GM23338 (cell line): ENCODE results near the gene ZBTB34. TPM values are rescaled to one million over a fixed set of nuclear protein-coding genes. Genes with fewer than 3 reads are reported as not detected.

Source experiments
- ATAC-seq: fragments of 200-7000 bp; cut with Tn5 transposase; 3 replicates; pipeline ENCODE4 v1.9.1; 2020
- DNase-seq: peaks from one replicate; pipeline ENCODE4 v3.0.0-alpha.2; 2015; ENCODE audit warnings: low spot score
- H2AFZ ChIP-seq: fragments of 200-600 bp; sonication (generic); 2 replicates; pipeline ENCODE4 v1.8.0; 2016; ENCODE audit warnings: antibody characterized with exemption, mild to moderate bottlenecking, moderate library complexity
- H3F3A ChIP-seq: fragments of 200-600 bp; sonication (generic); replicated peaks from 2 replicates; pipeline ENCODE4 v1.8.0; 2017; ENCODE audit warnings: antibody characterized with exemption, mixed run types, low read depth
- H3K27ac ChIP-seq: fragments of 200-600 bp; sonication (generic); 2 replicates; pipeline ENCODE4 v1.6.1; 2016; ENCODE audit warnings: low read depth
- H3K27me3 ChIP-seq: fragments of 200-600 bp; sonication (generic); 2 replicates; pipeline ENCODE4 v1.8.0; 2016; ENCODE audit warnings: mild to moderate bottlenecking, mixed run types, moderate library complexity; ENCODE audit not compliant: insufficient read depth
- H3K36me3 ChIP-seq: fragments of 200-600 bp; sonication (generic); 2 replicates; pipeline ENCODE4 v1.8.0; 2016; ENCODE audit warnings: mild to moderate bottlenecking; ENCODE audit not compliant: insufficient read depth
- H3K4me1 ChIP-seq: fragments of 200-600 bp; sonication (generic); 2 replicates; pipeline ENCODE4 v1.8.0; 2016; ENCODE audit warnings: mild to moderate bottlenecking, moderate library complexity; ENCODE audit not compliant: insufficient read depth
- H3K4me2 ChIP-seq: fragments of 200-600 bp; sonication (generic); 2 replicates; pipeline ENCODE4 v1.7.1; 2017; ENCODE audit warnings: mixed run types
- H3K4me3 ChIP-seq: fragments of 200-600 bp; sonication (generic); 2 replicates; pipeline ENCODE4 v1.6.1; 2016; ENCODE audit warnings: mixed run types
- H3K79me2 ChIP-seq: fragments of 200-600 bp; sonication (generic); replicated peaks from 2 replicates; pipeline ENCODE4 v1.8.0; 2017; ENCODE audit warnings: mild to moderate bottlenecking; ENCODE audit not compliant: insufficient read depth
- H3K9me2 ChIP-seq: fragments of 200-600 bp; sonication (generic); 2 replicates; pipeline ENCODE4 v1.8.0; 2017; ENCODE audit not compliant: insufficient read depth
- H4K20me1 ChIP-seq: fragments of 200-600 bp; sonication (generic); replicated peaks from 2 replicates; pipeline ENCODE4 v1.8.0; 2017; ENCODE audit warnings: mild to moderate bottlenecking; ENCODE audit not compliant: insufficient read depth
- H3K27ac Mint-ChIP-seq: 2 replicates; pipeline ENCODE4 v1.8.0; 2020; ENCODE audit warnings: inconsistent platforms, mild to moderate bottlenecking, moderate library complexity, mixed read lengths
- H3K27me3 Mint-ChIP-seq: 3 replicates; pipeline ENCODE4 v1.8.0; 2022; ENCODE audit warnings: low read depth, mild to moderate bottlenecking, moderate library complexity, mixed read lengths, inconsistent platforms; ENCODE audit not compliant: insufficient read depth, poor library complexity
- H3K36me3 Mint-ChIP-seq: 3 replicates; pipeline ENCODE4 v1.8.0; 2021; ENCODE audit warnings: low read depth, mild to moderate bottlenecking, inconsistent platforms, moderate library complexity, mixed read lengths
- H3K4me1 Mint-ChIP-seq: 3 replicates; pipeline ENCODE4 v1.8.0; 2020; ENCODE audit warnings: mild to moderate bottlenecking, inconsistent platforms, mixed read lengths
- H3K4me3 Mint-ChIP-seq: 3 replicates; pipeline ENCODE4 v1.8.0; 2021; ENCODE audit warnings: moderate library complexity, mild to moderate bottlenecking, inconsistent platforms, mixed read lengths
- H3K9me3 Mint-ChIP-seq: 3 replicates; pipeline ENCODE4 v1.8.0; 2020; ENCODE audit warnings: moderate library complexity, mild to moderate bottlenecking, inconsistent platforms, mixed read lengths
- CREB1 ChIP-seq: fragments of 250-450 bp; sonication (Bioruptor Pico); IDR thresholded peaks from 2 replicates; pipeline ENCODE4 v1.5.0; 2020; ENCODE audit warnings: low read depth, mild to moderate bottlenecking, moderate library complexity
- EZH2 ChIP-seq: fragments of 200-600 bp; sonication (generic); IDR thresholded peaks from one replicate; pipeline ENCODE4 v1.8.0; 2017; ENCODE audit warnings: antibody characterized with exemption, mild to moderate bottlenecking, low read depth; ENCODE audit not compliant: unreplicated experiment
- POLR2AphosphoS5 ChIP-seq: IDR thresholded peaks from 2 replicates; pipeline ENCODE4 v1.6.1; 2016; ENCODE audit warnings: antibody characterized with exemption, low read depth
- STAT1 ChIP-seq: IDR thresholded peaks from one replicate; pipeline ENCODE4 v1.6.1; 2016; ENCODE audit warnings: antibody characterized with exemption; ENCODE audit not compliant: unreplicated experiment
- ZNF331 ChIP-seq: fragments of 250-450 bp; sonication (Bioruptor Pico); IDR thresholded peaks from 2 replicates; pipeline ENCODE4 v1.5.0; 2020; ENCODE audit warnings: low read depth, mild to moderate bottlenecking, moderate library complexity
- polyA plus RNA-seq: library from polyadenylated mRNA; unstranded; fragments of >200 nt; fragmentation: Nextera tagmentation; extraction: Ambion mirVana; gene quantifications from 2 replicates; pipeline ENCODE4 v1.2.1, GENCODE V29; 2016
- total RNA-seq: library from RNA; depleted of rRNA; stranded (reverse); fragments of >200 nt; shearing (Covaris generic); gene quantifications from 2 replicates; pipeline ENCODE4 v1.2.3, GENCODE V29; 2014
- TF ChIP-seq, protein P1 (sequence below): fragments of 250-450 bp; sonication (Bioruptor Pico); IDR thresholded peaks from 2 replicates; pipeline ENCODE4 v1.5.0; 2020; ENCODE audit warnings: mild to moderate bottlenecking, moderate library complexity

Gene ZBTB34
- total and polyA plus RNA-seq, 2 experiments from 2014 or later: 6.4 to 21.9 TPM

DNA sequence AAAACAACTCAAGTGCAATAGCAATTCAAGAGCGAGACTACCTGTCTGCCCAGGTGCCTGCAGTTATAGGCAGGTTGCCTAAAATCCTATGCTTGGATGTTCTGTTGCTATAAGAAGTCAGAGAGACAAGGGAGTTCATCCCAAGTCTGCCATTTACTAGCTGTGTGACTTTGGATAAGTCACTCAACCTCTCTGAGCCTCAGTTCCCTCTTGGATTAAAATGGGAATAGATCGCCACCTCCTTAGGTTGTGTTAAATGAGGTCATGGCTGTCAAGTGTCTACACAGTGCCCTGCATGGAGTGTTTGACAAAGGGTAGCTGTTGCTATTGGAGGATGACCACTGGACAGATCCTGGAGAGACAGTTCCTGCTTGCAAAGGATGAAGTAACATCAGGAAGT, 1.3 kb upstream of the ZBTB34 start:
- no peaks in the 10 kb centered on the region for H3K9me2 ChIP-seq
- ATAC-seq: no peak
- H3K79me2 ChIP-seq: peaks cover 32% of the 10 kb centered on the region
- peaks cover 4% of the 10 kb centered on the region; the same call in 1 of the 2 replicates for H3K36me3 ChIP-seq
- H3K4me1 Mint-ChIP-seq: peaks cover 34% of the 10 kb centered on the region
- H2AFZ ChIP-seq: no peak overlapping the region
- peaks cover 22% of the 10 kb centered on the region; the same call in 1 of the 2 replicates for H4K20me1 ChIP-seq
- H3K4me1 ChIP-seq: peaks cover 23% of the 10 kb centered on the region
- no peak overlapping the region for H3K4me2 ChIP-seq
- H3K4me3 Mint-ChIP-seq: peak overlapping the region; percentile 77
- no peaks in the 10 kb centered on the region for H3K9me3 Mint-ChIP-seq
- no peak overlapping the region for H3K27ac ChIP-seq
- DNase-seq: no peak
- H3K27me3 Mint-ChIP-seq: peaks cover 13% of the 10 kb centered on the region
- no peak overlapping the region for H3K27ac Mint-ChIP-seq
- H3K36me3 Mint-ChIP-seq: peaks cover 4% of the 10 kb centered on the region; the same call in 2 of the 3 replicates
- H3F3A ChIP-seq: 0 out of 2 replicates have a peak, but pooled peaks cover 4% of the 10 kb centered on the region
- no peak for TF ChIP-seq EZH2
- H3K4me3 ChIP-seq: no peak overlapping the region
- H3K27me3 ChIP-seq: no peaks in the 10 kb centered on the region

DNA sequence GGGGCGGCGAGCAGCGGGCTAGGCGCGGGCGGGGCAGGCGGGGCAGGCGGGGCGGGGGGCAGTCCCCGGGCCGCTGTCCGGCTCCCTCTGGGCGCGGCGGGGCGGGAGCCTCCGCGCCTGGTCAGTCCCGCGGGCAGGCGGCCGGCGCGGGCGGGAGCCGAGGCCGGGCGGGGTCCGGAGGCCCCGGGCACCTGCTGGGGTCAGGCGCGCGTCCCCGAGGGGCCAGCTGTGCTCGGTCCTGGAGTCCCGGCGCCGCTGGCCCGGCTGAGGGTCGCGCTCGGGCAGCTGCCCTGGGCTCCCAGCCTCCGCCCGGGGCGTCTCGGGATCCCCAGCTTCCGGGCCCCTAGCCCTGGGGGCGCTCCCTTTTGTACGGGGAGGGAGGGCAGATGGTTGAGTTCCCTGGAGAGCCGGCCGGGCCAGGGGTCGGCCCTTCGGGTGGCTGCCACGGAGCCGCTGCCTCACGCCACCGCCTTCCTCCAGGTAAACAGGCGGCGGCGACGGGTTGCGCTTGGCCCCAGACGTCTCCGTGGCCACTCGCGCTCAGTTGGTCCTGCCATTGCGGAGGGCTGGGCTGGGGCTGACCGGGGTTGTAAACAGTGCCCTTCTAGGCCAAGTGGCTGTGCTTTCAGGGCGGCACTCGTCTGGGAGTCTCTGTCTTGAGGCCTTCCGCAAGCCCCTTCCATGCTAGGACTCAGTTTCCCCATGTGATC, 473 bp downstream of the ZBTB34 start:
- peaks cover 16% of the 10 kb centered on the region for H3K36me3 Mint-ChIP-seq
- TF ChIP-seq ZNF331 (CRISPR knock-in tag) (no peak), STAT1 (no peak), POLR2AphosphoS5 (no peak; the same call in 1 of the 2 replicates), CREB1 (CRISPR knock-in tag) (no peak)
- Histone ChIP-seq H4K20me1 (peaks cover 36% of the 10 kb centered on the region), H3K27me3 (no peaks in the 10 kb centered on the region), H3F3A (0 out of 2 replicates have a peak, but pooled peaks cover 4% of the 10 kb centered on the region), H3K36me3 (peaks cover 4% of the 10 kb centered on the region; the same call in 1 of the 2 replicates), H3K79me2 (peaks cover 50% of the 10 kb centered on the region), H3K27ac (no peak overlapping the region), H3K4me2 (peak overlapping the region; percentile 93), H3K4me3 (peak overlapping the region; percentile 79), H3K4me1 (peaks cover 23% of the 10 kb centered on the region), H3K9me2 (no peaks in the 10 kb centered on the region), H2AFZ (peak overlapping the region; percentile 70)
- 0 out of 2 replicates have a peak overlapping the region, but pooled peaks have one; percentile 81 for H3K27ac Mint-ChIP-seq
- peak overlapping the region; percentile 84 for H3K4me3 Mint-ChIP-seq
- DNase-seq (peak; percentile 48), ATAC-seq (peak; percentile 52)
- H3K27me3 Mint-ChIP-seq: peaks cover 13% of the 10 kb centered on the region
- peaks cover 30% of the 10 kb centered on the region for H3K4me1 Mint-ChIP-seq
- H3K9me3 Mint-ChIP-seq: no peaks in the 10 kb centered on the region

DNA sequence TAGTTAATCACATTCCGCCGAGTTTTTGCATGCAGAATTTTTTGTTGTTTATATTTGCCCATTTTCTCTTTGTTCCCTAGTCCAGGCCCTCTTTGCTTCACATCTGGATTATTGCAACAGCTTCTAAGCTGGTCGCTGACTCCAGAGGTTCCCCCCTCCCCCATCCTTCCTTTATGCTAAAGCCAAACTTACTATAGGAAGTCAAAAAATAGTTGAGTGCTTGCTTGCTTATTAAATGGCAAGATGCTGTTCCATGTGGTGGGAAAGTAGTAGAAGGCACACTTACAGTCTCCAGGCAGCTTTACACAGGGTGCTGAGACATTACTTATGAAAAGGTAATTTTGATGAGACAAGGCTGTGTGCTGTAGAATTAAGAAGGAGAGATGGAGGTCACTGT, 1.3 kb downstream of the ZBTB34 start:
- no peak overlapping the region for H2AFZ ChIP-seq
- DNase-seq (peak; percentile 41), ATAC-seq (no peak)
- H3K27me3 Mint-ChIP-seq: peaks cover 14% of the 10 kb centered on the region
- 0 out of 2 replicates have a peak, but pooled peaks cover 4% of the 10 kb centered on the region for H3F3A ChIP-seq
- peaks cover 23% of the 10 kb centered on the region for H3K4me1 Mint-ChIP-seq
- no peaks in the 10 kb centered on the region for H3K9me2 ChIP-seq
- peaks cover 4% of the 10 kb centered on the region; the same call in 1 of the 2 replicates for H3K36me3 ChIP-seq
- H3K36me3 Mint-ChIP-seq: peaks cover 22% of the 10 kb centered on the region
- H3K27ac ChIP-seq: peak overlapping the region; percentile 35; the same call in 1 of the 2 replicates
- peak overlapping the region; percentile 93 for H3K4me2 ChIP-seq
- H3K9me3 Mint-ChIP-seq: no peaks in the 10 kb centered on the region
- peaks cover 58% of the 10 kb centered on the region for H3K79me2 ChIP-seq
- TF ChIP-seq, protein P1, sequence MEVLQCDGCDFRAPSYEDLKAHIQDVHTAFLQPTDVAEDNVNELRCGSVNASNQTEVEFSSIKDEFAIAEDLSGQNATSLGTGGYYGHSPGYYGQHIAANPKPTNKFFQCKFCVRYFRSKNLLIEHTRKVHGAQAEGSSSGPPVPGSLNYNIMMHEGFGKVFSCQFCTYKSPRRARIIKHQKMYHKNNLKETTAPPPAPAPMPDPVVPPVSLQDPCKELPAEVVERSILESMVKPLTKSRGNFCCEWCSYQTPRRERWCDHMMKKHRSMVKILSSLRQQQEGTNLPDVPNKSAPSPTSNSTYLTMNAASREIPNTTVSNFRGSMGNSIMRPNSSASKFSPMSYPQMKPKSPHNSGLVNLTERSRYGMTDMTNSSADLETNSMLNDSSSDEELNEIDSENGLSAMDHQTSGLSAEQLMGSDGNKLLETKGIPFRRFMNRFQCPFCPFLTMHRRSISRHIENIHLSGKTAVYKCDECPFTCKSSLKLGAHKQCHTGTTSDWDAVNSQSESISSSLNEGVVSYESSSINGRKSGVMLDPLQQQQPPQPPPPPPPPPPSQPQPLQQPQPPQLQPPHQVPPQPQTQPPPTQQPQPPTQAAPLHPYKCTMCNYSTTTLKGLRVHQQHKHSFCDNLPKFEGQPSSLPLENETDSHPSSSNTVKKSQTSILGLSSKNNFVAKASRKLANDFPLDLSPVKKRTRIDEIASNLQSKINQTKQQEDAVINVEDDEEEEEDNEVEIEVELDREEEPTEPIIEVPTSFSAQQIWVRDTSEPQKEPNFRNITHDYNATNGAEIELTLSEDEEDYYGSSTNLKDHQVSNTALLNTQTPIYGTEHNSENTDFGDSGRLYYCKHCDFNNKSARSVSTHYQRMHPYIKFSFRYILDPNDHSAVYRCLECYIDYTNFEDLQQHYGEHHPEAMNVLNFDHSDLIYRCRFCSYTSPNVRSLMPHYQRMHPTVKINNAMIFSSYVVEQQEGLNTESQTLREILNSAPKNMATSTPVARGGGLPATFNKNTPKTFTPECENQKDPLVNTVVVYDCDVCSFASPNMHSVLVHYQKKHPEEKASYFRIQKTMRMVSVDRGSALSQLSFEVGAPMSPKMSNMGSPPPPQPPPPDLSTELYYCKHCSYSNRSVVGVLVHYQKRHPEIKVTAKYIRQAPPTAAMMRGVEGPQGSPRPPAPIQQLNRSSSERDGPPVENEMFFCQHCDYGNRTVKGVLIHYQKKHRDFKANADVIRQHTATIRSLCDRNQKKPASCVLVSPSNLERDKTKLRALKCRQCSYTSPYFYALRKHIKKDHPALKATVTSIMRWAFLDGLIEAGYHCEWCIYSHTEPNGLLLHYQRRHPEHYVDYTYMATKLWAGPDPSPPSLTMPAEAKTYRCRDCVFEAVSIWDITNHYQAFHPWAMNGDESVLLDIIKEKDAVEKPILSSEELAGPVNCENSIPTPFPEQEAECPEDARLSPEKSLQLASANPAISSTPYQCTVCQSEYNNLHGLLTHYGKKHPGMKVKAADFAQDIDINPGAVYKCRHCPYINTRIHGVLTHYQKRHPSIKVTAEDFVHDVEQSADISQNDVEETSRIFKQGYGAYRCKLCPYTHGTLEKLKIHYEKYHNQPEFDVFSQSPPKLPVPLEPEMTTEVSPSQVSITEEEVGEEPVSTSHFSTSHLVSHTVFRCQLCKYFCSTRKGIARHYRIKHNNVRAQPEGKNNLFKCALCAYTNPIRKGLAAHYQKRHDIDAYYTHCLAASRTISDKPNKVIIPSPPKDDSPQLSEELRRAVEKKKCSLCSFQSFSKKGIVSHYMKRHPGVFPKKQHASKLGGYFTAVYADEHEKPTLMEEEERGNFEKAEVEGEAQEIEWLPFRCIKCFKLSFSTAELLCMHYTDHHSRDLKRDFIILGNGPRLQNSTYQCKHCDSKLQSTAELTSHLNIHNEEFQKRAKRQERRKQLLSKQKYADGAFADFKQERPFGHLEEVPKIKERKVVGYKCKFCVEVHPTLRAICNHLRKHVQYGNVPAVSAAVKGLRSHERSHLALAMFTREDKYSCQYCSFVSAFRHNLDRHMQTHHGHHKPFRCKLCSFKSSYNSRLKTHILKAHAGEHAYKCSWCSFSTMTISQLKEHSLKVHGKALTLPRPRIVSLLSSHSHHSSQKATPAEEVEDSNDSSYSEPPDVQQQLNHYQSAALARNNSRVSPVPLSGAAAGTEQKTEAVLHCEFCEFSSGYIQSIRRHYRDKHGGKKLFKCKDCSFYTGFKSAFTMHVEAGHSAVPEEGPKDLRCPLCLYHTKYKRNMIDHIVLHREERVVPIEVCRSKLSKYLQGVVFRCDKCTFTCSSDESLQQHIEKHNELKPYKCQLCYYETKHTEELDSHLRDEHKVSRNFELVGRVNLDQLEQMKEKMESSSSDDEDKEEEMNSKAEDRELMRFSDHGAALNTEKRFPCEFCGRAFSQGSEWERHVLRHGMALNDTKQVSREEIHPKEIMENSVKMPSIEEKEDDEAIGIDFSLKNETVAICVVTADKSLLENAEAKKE: no peak
- no peak for TF ChIP-seq STAT1
- H3K27ac Mint-ChIP-seq: peak overlapping the region; percentile 81
- H3K4me3 ChIP-seq: peak overlapping the region; percentile 79
- H3K27me3 ChIP-seq: no peaks in the 10 kb centered on the region
- peak overlapping the region; percentile 84 for H3K4me3 Mint-ChIP-seq
- H3K4me1 ChIP-seq: peaks cover 23% of the 10 kb centered on the region
- H4K20me1 ChIP-seq: peaks cover 40% of the 10 kb centered on the region
